WTC11 (cell line): Measurements from ENCODE around the gene KIF5C. TPM values are rescaled to one million over a fixed set of nuclear protein-coding genes. Genes with fewer than 3 reads are reported as not detected.

Experiments used
- ATAC-seq: fragments of 200-7000 bp; cut with Tn5 transposase; 2 replicates; pipeline ENCODE4 v1.10.0; 2021; ENCODE audit warnings: mild to moderate bottlenecking, moderate library complexity
- CTCF ChIA-PET: fragments of 300-600 bp; sonication (Branson Sonifier 250); formaldehyde crosslinking; loops from one replicate; lab custom pipeline; 2021; ENCODE audit warnings: antibody characterized with exemption; lab: Charles Lee
- POLR2A ChIA-PET: fragments of 350-600 bp; sonication (Branson Sonifier 250); formaldehyde crosslinking; loops from one replicate; lab custom pipeline; 2021; ENCODE audit warnings: antibody characterized with exemption; lab: Charles Lee
- DNase-seq: peaks from one replicate; pipeline ENCODE4 v3.0.0; 2021; ENCODE audit warnings: low spot score
- H3K27ac Mint-ChIP-seq: 2 replicates; pipeline ENCODE4 v1.8.0; 2021; ENCODE audit warnings: mixed read lengths
- H3K27me3 Mint-ChIP-seq: 2 replicates; pipeline ENCODE4 v1.8.0; 2021; ENCODE audit warnings: low read depth, mild to moderate bottlenecking, moderate library complexity, mixed read lengths
- H3K36me3 Mint-ChIP-seq: 2 replicates; pipeline ENCODE4 v1.8.0; 2021; ENCODE audit warnings: mixed read lengths
- H3K4me1 Mint-ChIP-seq: 2 replicates; pipeline ENCODE4 v1.8.0; 2022; ENCODE audit warnings: mixed read lengths
- H3K4me3 Mint-ChIP-seq: 2 replicates; pipeline ENCODE4 v1.8.0; 2021; ENCODE audit warnings: mild to moderate bottlenecking, moderate library complexity, mixed read lengths
- H3K9me3 Mint-ChIP-seq: 2 replicates; pipeline ENCODE4 v1.8.0; 2021; ENCODE audit warnings: mixed read lengths
- IRF2 ChIP-seq: sonication (generic); formaldehyde crosslinking; IDR thresholded peaks from 2 replicates; pipeline ENCODE4 v1.8.0; 2022; ENCODE audit warnings: low read depth, missing genetic modification reagents, borderline replicate concordance
- JUN ChIP-seq: sonication (generic); formaldehyde crosslinking; IDR thresholded peaks from 2 replicates; pipeline ENCODE4 v1.8.0; 2023; ENCODE audit warnings: mild to moderate bottlenecking, missing genetic modification reagents
- KAT7 ChIP-seq: sonication (generic); formaldehyde crosslinking; IDR thresholded peaks from 2 replicates; pipeline ENCODE4 v1.8.1; 2023; ENCODE audit warnings: missing genetic modification reagents, mild to moderate bottlenecking, borderline replicate concordance
- MXD4 ChIP-seq: fragments of 250-450 bp; sonication (Bioruptor Pico); IDR thresholded peaks from 2 replicates; pipeline ENCODE4 v1.8.0; 2021; ENCODE audit warnings: mild to moderate bottlenecking, moderate library complexity, borderline replicate concordance
- NFATC4 ChIP-seq: fragments of 250-450 bp; sonication (Bioruptor Pico); IDR thresholded peaks from 2 replicates; pipeline ENCODE4 v1.9.0; 2021; ENCODE audit warnings: mild to moderate bottlenecking
- NFE2L1 ChIP-seq: sonication (generic); formaldehyde crosslinking; IDR thresholded peaks from 2 replicates; pipeline ENCODE4 v1.8.1; 2023; ENCODE audit warnings: missing genetic modification reagents
- RELA ChIP-seq: sonication (generic); formaldehyde crosslinking; IDR thresholded peaks from 2 replicates; pipeline ENCODE4 v1.8.1; 2022; ENCODE audit warnings: missing genetic modification reagents, mild to moderate bottlenecking, borderline replicate concordance
- SMAD3 ChIP-seq: sonication (generic); formaldehyde crosslinking; IDR thresholded peaks from 2 replicates; pipeline ENCODE4 v1.8.0; 2022; ENCODE audit warnings: missing genetic modification reagents, mild to moderate bottlenecking, borderline replicate concordance
- ZBTB21 ChIP-seq: sonication (generic); formaldehyde crosslinking; IDR thresholded peaks from 2 replicates; pipeline ENCODE4 v1.8.1; 2023; ENCODE audit warnings: mild to moderate bottlenecking, missing genetic modification reagents, borderline replicate concordance
- ZNF121 ChIP-seq: sonication (generic); formaldehyde crosslinking; IDR thresholded peaks from 2 replicates; pipeline ENCODE4 v1.8.0; 2023; ENCODE audit warnings: missing genetic modification reagents
- ZNF416 ChIP-seq: fragments of 250-450 bp; sonication (Bioruptor Pico); IDR thresholded peaks from 2 replicates; pipeline ENCODE4 v1.9.0; 2021; ENCODE audit warnings: mild to moderate bottlenecking, inconsistent platforms
- ZNF423 ChIP-seq: fragments of 250-450 bp; sonication (Bioruptor Pico); IDR thresholded peaks from 2 replicates; pipeline ENCODE4 v2.1.2; 2022; ENCODE audit warnings: mild to moderate bottlenecking, moderate library complexity
- ZNF671 ChIP-seq: fragments of 250-450 bp; sonication (Bioruptor Pico); IDR thresholded peaks from 2 replicates; pipeline ENCODE4 v1.8.0; 2021; ENCODE audit warnings: mild to moderate bottlenecking
- total RNA-seq: library from RNA; stranded (reverse); gene quantifications from 3 replicates; pipeline ENCODE4 v1.2.3, GENCODE V29; 2021
- TF ChIP-seq, protein P1 (sequence below): sonication (generic); formaldehyde crosslinking; IDR thresholded peaks from 2 replicates; pipeline ENCODE4 v1.8.1; 2022; ENCODE audit warnings: mild to moderate bottlenecking, moderate library complexity, missing genetic modification reagents
- TF ChIP-seq, protein P2 (sequence below): sonication (generic); formaldehyde crosslinking; IDR thresholded peaks from 2 replicates; pipeline ENCODE4 v1.8.1; 2022; ENCODE audit warnings: low read depth, mild to moderate bottlenecking, moderate library complexity, missing genetic modification reagents, borderline replicate concordance
- TF ChIP-seq, protein P3 (sequence below): fragments of 250-450 bp; sonication (Bioruptor Pico); conservative IDR thresholded peaks from 2 replicates; pipeline ENCODE4 v1.9.0; 2021; ENCODE audit warnings: mild to moderate bottlenecking
- TF ChIP-seq, protein P4 (sequence below): sonication (generic); formaldehyde crosslinking; IDR thresholded peaks from 2 replicates; pipeline ENCODE4 v1.8.0; 2023; ENCODE audit warnings: missing genetic modification reagents, mild to moderate bottlenecking, borderline replicate concordance
- TF ChIP-seq, protein P5 (sequence below): sonication (generic); formaldehyde crosslinking; IDR thresholded peaks from 2 replicates; pipeline ENCODE4 v1.8.1; 2023; ENCODE audit warnings: mild to moderate bottlenecking, missing genetic modification reagents, moderate library complexity
- TF ChIP-seq, protein P6 (sequence below): fragments of 250-450 bp; sonication (Bioruptor Pico); IDR thresholded peaks from 2 replicates; pipeline ENCODE4 v1.9.0; 2021; ENCODE audit warnings: moderate library complexity, mild to moderate bottlenecking, inconsistent platforms, borderline replicate concordance

The KIF5C gene
- total RNA-seq, 1 experiment from 2014 or later: 73.5 TPM

DNA sequence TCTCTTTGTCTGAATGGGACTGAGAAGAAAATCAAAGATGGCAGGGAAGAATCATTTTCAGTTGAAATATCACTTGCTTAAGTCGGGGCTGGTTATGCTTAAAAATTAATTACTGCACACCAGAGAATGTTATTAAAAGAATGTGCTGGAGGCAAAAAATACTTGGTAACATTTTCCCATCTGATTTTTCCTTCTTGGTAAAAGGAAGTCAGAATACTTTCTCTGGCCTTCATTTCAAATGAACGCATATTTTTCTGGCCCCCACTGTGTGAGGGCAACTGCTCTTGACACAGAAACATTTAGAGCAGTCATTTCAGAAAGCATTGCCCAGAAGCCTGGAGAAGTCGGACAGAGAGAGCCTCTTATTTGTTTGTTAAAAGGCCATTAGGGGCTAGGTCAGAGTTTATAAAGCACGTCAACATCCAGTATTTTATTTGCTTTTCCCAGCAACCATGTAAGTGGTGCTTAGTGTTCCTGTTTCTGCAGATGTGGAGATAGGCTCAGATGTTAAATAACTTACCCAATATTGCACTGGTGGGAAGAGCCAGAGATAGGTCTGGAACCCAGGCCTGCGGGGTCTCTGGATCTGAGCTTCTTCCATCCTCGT lies 130.5 kb downstream of the KIF5C start:
- ATAC-seq (no peak), DNase-seq (no peak)
- H3K4me3 Mint-ChIP-seq: no peak overlapping the region
- H3K27me3 Mint-ChIP-seq: no peaks in the 10 kb centered on the region
- CTCF ChIA-PET: interaction anchor here (2.4 kb wide), 1 partner anchor 12 kb away, joined by 11 read pairs; no protein-coding TSS in a partner anchor
- H3K4me1 Mint-ChIP-seq: peaks cover 41% of the 10 kb centered on the region
- POLR2A ChIA-PET: no interaction called here
- TF ChIP-seq ZNF423 (CRISPR knock-in tag): no peak
- TF ChIP-seq, protein P1, sequence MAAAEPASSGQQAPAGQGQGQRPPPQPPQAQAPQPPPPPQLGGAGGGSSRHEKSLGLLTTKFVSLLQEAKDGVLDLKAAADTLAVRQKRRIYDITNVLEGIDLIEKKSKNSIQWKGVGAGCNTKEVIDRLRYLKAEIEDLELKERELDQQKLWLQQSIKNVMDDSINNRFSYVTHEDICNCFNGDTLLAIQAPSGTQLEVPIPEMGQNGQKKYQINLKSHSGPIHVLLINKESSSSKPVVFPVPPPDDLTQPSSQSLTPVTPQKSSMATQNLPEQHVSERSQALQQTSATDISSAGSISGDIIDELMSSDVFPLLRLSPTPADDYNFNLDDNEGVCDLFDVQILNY (CRISPR knock-in tag): no peak
- TF ChIP-seq KAT7: no peak
- no peak for TF ChIP-seq IRF2 (CRISPR knock-in tag)
- TF ChIP-seq NFE2L1 (CRISPR knock-in tag): no peak
- no peak for TF ChIP-seq RELA (CRISPR knock-in tag)
- no peak overlapping the region for H3K27ac Mint-ChIP-seq
- H3K9me3 Mint-ChIP-seq: peaks cover 25% of the 10 kb centered on the region
- peaks cover 79% of the 10 kb centered on the region for H3K36me3 Mint-ChIP-seq

DNA sequence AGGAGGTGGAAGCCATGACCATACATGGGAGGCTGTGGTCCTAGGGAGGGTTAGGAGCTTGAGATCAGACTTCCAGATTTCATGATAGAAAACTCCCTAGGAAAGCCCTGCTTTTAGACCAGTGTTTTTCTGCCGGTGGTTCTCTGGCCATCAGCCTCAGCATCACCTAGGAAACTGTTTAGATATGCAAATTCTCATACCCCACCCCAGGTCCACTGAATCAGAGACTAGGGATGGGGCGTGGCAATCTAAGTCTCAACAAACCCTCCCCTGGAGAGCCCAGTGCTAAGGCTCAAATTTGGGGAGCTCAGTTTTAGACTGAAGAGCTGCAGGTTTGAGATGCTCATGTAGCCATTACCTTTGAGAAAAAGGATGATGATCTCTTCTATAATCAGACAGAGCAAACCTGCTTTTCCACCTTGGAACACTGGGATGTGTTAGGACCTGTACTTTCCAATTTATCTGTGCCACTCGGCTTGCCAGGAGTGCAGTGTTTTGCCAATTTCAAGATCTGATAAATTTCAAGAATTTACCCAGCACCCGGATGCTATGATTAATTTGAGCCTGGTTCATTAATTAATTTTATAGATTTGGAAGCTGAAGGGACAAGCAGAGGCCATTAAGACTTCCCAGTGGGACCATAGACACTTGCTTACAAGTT lies 132.0 kb downstream of the KIF5C start:
- Mint-ChIP-seq H3K9me3 (peaks cover 20% of the 10 kb centered on the region), H3K27ac (no peak overlapping the region), H3K27me3 (no peaks in the 10 kb centered on the region), H3K36me3 (peaks cover 76% of the 10 kb centered on the region), H3K4me3 (no peak overlapping the region), H3K4me1 (peaks cover 29% of the 10 kb centered on the region)
- POLR2A ChIA-PET: no interaction called here
- peak; percentile 70 for ATAC-seq
- CTCF ChIA-PET: interaction anchor here (2.4 kb wide), 1 partner anchor 10 kb away, joined by 11 read pairs; no protein-coding TSS in a partner anchor
- TF ChIP-seq NFATC4 (CRISPR knock-in tag) (no peak), ZBTB21 (CRISPR knock-in tag) (no peak), SMAD3 (CRISPR knock-in tag) (no peak), ZNF671 (CRISPR knock-in tag) (no peak), ZNF416 (no peak), JUN (CRISPR knock-in tag) (no peak)
- TF ChIP-seq, protein P2, sequence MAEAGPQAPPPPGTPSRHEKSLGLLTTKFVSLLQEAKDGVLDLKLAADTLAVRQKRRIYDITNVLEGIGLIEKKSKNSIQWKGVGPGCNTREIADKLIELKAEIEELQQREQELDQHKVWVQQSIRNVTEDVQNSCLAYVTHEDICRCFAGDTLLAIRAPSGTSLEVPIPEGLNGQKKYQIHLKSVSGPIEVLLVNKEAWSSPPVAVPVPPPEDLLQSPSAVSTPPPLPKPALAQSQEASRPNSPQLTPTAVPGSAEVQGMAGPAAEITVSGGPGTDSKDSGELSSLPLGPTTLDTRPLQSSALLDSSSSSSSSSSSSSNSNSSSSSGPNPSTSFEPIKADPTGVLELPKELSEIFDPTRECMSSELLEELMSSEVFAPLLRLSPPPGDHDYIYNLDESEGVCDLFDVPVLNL (CRISPR knock-in tag): no peak
- TF ChIP-seq, protein P3, sequence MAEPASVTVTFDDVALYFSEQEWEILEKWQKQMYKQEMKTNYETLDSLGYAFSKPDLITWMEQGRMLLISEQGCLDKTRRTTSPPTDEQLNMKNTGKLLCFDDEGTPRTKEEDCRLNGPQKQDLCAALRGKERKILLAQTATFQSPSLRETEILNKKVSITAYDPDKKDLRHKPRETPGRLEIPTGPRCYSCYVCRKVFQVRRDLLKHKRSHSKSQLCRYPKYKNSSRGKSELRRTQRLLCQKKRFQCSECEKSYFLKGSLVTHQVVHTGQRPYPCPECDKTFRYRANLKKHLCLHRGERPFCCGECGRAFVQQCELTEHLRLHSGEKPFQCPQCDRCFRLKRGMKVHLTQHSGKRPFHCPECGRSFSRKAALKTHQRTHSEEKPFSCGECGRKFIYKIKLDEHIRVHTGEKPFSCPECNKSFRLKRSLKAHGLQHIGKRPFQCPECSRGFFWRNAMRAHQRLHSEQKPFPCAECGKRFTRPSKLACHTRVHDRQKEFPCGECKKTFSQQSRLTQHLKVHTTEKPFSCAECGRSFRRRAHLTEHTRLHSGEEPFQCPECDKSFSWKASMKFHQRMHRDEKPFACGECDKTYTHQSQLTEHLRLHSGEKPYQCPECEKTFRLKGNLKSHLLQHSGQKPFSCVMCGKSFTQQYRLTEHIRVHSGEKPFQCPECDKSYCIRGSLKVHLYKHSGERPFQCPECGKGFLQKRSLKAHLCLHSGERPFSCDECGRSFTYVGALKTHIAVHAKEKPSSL (CRISPR knock-in tag): no peak
- no peak for DNase-seq

DNA sequence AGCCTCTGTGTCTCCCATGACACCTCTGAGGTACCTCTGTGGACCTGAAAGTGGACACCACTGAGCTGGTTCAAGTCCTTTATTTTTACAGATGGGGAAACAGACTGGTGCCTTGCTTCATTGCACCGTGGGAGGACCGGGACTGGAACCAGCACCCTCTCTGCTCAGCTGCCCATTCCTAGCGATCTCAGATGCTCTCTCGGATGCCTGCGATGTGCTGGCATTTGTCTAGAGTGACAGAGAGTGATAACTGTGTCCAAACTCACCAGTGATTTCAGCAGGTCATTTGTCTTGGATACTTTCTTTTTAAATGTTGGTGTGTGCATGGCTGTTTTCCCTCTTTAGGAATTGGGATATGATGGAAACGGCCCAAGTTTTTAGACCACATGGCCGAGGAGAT lies 133.4 kb downstream of the KIF5C start:
- Mint-ChIP-seq H3K36me3 (peaks cover 76% of the 10 kb centered on the region), H3K9me3 (peaks cover 6% of the 10 kb centered on the region), H3K27me3 (no peaks in the 10 kb centered on the region), H3K4me3 (no peak overlapping the region), H3K4me1 (peaks cover 27% of the 10 kb centered on the region), H3K27ac (no peak overlapping the region)
- ChIA-PET POLR2A (interaction anchor here (0.7 kb wide), 1 partner anchor 33 kb away, joined by 4 read pairs; no protein-coding TSS in a partner anchor), CTCF (interaction anchor here (2.4 kb wide), 1 partner anchor 9 kb away, joined by 11 read pairs; no protein-coding TSS in a partner anchor)
- ATAC-seq: no peak
- DNase-seq: no peak
- TF ChIP-seq, protein P4, sequence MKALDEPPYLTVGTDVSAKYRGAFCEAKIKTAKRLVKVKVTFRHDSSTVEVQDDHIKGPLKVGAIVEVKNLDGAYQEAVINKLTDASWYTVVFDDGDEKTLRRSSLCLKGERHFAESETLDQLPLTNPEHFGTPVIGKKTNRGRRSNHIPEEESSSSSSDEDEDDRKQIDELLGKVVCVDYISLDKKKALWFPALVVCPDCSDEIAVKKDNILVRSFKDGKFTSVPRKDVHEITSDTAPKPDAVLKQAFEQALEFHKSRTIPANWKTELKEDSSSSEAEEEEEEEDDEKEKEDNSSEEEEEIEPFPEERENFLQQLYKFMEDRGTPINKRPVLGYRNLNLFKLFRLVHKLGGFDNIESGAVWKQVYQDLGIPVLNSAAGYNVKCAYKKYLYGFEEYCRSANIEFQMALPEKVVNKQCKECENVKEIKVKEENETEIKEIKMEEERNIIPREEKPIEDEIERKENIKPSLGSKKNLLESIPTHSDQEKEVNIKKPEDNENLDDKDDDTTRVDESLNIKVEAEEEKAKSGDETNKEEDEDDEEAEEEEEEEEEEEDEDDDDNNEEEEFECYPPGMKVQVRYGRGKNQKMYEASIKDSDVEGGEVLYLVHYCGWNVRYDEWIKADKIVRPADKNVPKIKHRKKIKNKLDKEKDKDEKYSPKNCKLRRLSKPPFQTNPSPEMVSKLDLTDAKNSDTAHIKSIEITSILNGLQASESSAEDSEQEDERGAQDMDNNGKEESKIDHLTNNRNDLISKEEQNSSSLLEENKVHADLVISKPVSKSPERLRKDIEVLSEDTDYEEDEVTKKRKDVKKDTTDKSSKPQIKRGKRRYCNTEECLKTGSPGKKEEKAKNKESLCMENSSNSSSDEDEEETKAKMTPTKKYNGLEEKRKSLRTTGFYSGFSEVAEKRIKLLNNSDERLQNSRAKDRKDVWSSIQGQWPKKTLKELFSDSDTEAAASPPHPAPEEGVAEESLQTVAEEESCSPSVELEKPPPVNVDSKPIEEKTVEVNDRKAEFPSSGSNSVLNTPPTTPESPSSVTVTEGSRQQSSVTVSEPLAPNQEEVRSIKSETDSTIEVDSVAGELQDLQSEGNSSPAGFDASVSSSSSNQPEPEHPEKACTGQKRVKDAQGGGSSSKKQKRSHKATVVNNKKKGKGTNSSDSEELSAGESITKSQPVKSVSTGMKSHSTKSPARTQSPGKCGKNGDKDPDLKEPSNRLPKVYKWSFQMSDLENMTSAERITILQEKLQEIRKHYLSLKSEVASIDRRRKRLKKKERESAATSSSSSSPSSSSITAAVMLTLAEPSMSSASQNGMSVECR: no peak
- TF ChIP-seq, protein P5, sequence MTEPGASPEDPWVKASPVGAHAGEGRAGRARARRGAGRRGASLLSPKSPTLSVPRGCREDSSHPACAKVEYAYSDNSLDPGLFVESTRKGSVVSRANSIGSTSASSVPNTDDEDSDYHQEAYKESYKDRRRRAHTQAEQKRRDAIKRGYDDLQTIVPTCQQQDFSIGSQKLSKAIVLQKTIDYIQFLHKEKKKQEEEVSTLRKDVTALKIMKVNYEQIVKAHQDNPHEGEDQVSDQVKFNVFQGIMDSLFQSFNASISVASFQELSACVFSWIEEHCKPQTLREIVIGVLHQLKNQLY (CRISPR knock-in tag): no peak
- TF ChIP-seq, protein P6, sequence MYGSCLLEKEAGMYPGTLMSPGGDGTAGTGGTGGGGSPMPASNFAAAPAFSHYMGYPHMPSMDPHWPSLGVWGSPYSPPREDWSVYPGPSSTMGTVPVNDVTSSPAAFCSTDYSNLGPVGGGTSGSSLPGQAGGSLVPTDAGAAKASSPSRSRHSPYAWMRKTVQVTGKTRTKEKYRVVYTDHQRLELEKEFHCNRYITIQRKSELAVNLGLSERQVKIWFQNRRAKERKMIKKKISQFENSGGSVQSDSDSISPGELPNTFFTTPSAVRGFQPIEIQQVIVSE (CRISPR knock-in tag): no peak
- TF ChIP-seq MXD4 (CRISPR knock-in tag) (no peak), ZNF121 (CRISPR knock-in tag) (no peak)
